ENCODE measurements around the gene SURF4. TPM values are rescaled to one million over a fixed set of nuclear protein-coding genes. Genes with fewer than 3 reads are reported as not detected.

Gene SURF4
- total RNA-seq, 2 donors from 2014 or later: 178 to 187 TPM

- Mint-ChIP-seq H3K27ac (no peak overlapping the region), H3K4me1 (no peaks in the 10 kb centered on the region), H3K9me3 (peaks cover 17% of the 10 kb centered on the region), H3K4me3 (no peak overlapping the region), H3K27me3 (ENCODE audit: insufficient read depth) (peaks cover 24% of the 10 kb centered on the region), H3K36me3 (ENCODE audit: low read depth) (no peaks in the 10 kb centered on the region)
- H3K4me3 ChIP-seq (ENCODE audit: low read length): no peak overlapping the region
- no peak for TF ChIP-seq CTCF (conservative IDR thresholded peaks at IDR 0.05)
- H3K4me1 ChIP-seq (ENCODE audit: control insufficient read depth, insufficient read depth, low read length): no peaks in the 10 kb centered on the region
- DNase-seq: no peak
- H3K27ac ChIP-seq (ENCODE audit: low read depth, low read length): no peak overlapping the region
- no peaks in the 10 kb centered on the region for H3K9me3 ChIP-seq (ENCODE audit: control insufficient read depth, low read length)
- 84 to 87% methylated on average over 3 to 7 of the region's 7 CpGs for WGBS, 2 experiments (ENCODE audit: insufficient coverage in 1 of 2, insufficient read length in 1 of 2)
- H3K27me3 ChIP-seq (ENCODE audit: control insufficient read depth, insufficient read depth, low read length, poor library complexity, severe bottlenecking): no peaks in the 10 kb centered on the region
- H3K9ac ChIP-seq (ENCODE audit: extremely low read depth, low read length, poor library complexity, severe bottlenecking): no peak overlapping the region
- no peaks in the 10 kb centered on the region for H3K36me3 ChIP-seq (ENCODE audit: control insufficient read depth, insufficient read depth, low read length)
These were observed 14.9 kb upstream of the SURF4 start for GRCh38 chr9:133390713-133391112.

- no peak overlapping the region for H3K4me3 ChIP-seq (ENCODE audit: low read length)
- TF ChIP-seq CTCF (conservative IDR thresholded peaks at IDR 0.05): no peak
- Mint-ChIP-seq H3K27ac (no peak overlapping the region), H3K9me3 (peaks cover 17% of the 10 kb centered on the region), H3K4me1 (no peaks in the 10 kb centered on the region), H3K4me3 (no peak overlapping the region), H3K36me3 (ENCODE audit: low read depth) (no peaks in the 10 kb centered on the region), H3K27me3 (ENCODE audit: insufficient read depth) (peaks cover 19% of the 10 kb centered on the region)
- no peaks in the 10 kb centered on the region for H3K4me1 ChIP-seq (ENCODE audit: control insufficient read depth, insufficient read depth, low read length)
- no peak overlapping the region for H3K27ac ChIP-seq (ENCODE audit: low read depth, low read length)
- H3K9ac ChIP-seq (ENCODE audit: extremely low read depth, low read length, poor library complexity, severe bottlenecking): no peak overlapping the region
- H3K9me3 ChIP-seq (ENCODE audit: control insufficient read depth, low read length): no peaks in the 10 kb centered on the region
- H3K36me3 ChIP-seq (ENCODE audit: control insufficient read depth, insufficient read depth, low read length): no peaks in the 10 kb centered on the region
- no peaks in the 10 kb centered on the region for H3K27me3 ChIP-seq (ENCODE audit: control insufficient read depth, insufficient read depth, low read length, poor library complexity, severe bottlenecking)
- 85 to 87% methylated on average over 13 of the region's 13 CpGs for WGBS, 2 experiments (ENCODE audit: insufficient coverage in 1 of 2, insufficient read length in 1 of 2)
- DNase-seq: no peak
These were observed 13.7 kb upstream of the SURF4 start for GRCh38 chr9:133389562-133389961.

- Histone ChIP-seq H3K4me3 (ENCODE audit: low read length) (no peak overlapping the region), H3K27ac (ENCODE audit: low read depth, low read length) (no peak overlapping the region), H3K4me1 (ENCODE audit: control insufficient read depth, insufficient read depth, low read length) (no peaks in the 10 kb centered on the region), H3K9me3 (ENCODE audit: control insufficient read depth, low read length) (no peaks in the 10 kb centered on the region), H3K36me3 (ENCODE audit: control insufficient read depth, insufficient read depth, low read length) (no peaks in the 10 kb centered on the region), H3K27me3 (ENCODE audit: control insufficient read depth, insufficient read depth, low read length, poor library complexity, severe bottlenecking) (no peaks in the 10 kb centered on the region), H3K9ac (ENCODE audit: extremely low read depth, low read length, poor library complexity, severe bottlenecking) (no peak overlapping the region)
- no peak for DNase-seq
- Mint-ChIP-seq H3K4me1 (no peaks in the 10 kb centered on the region), H3K36me3 (ENCODE audit: low read depth) (no peaks in the 10 kb centered on the region), H3K27me3 (ENCODE audit: insufficient read depth) (peaks cover 15% of the 10 kb centered on the region), H3K9me3 (peaks cover 17% of the 10 kb centered on the region), H3K4me3 (no peak overlapping the region), H3K27ac (no peak overlapping the region)
- no peak for TF ChIP-seq CTCF (conservative IDR thresholded peaks at IDR 0.05)
- WGBS, 2 experiments (ENCODE audit: insufficient coverage in 1 of 2, insufficient read length in 1 of 2): 91 to 96% methylated on average over 4 to 12 of the region's 12 CpGs
These were observed 13.2 kb upstream of the SURF4 start for GRCh38 chr9:133389025-133389557.

Measured in endodermal cell (in vitro differentiated cells).